ENCODE results near the gene GYS1.

GRCh38 chr19:48922548-48923490 lies 70.3 kb downstream of the GYS1 start:
- no peak for TF ChIP-seq CTCF (conservative IDR thresholded peaks at IDR 0.05; ENCODE audit: low read depth, low read length)
- TF ChIP-seq EZH2 (IDR thresholded peaks at IDR 0.05; ENCODE audit: low read length, unreplicated experiment): no peak
- no peak for TF ChIP-seq EZH2phosphoT487 (IDR thresholded peaks at IDR 0.05; ENCODE audit: borderline replicate concordance, low read length)

All from PC-3 (cell line).